T-helper 1 cell treated with Interleukin-12 subunit alpha and Interleukin-12 subunit beta and Interleukin-4 antibody, amounts not matched to agents 30 μg/mL and 1 μg/mL, for 36 hours (primary cell): Measurements from ENCODE around the gene MT1B.

Experiments used
- H3K27ac Mint-ChIP-seq: one replicate; pipeline ENCODE4 v1.8.0; 2021; ENCODE audit warnings: mild to moderate bottlenecking, mixed read lengths
- H3K27me3 Mint-ChIP-seq: one replicate; pipeline ENCODE4 v1.8.0; 2021; ENCODE audit warnings: low read depth, mixed read lengths
- H3K36me3 Mint-ChIP-seq: one replicate; pipeline ENCODE4 v1.8.0; 2021; ENCODE audit warnings: low read depth, mixed read lengths
- H3K4me1 Mint-ChIP-seq: one replicate; pipeline ENCODE4 v1.8.0; 2021; ENCODE audit warnings: low read depth, mixed read lengths
- H3K4me3 Mint-ChIP-seq: one replicate; pipeline ENCODE4 v1.8.0; 2021; ENCODE audit warnings: mild to moderate bottlenecking, moderate library complexity, mixed read lengths
- H3K9me3 Mint-ChIP-seq: one replicate; pipeline ENCODE4 v1.8.0; 2021; ENCODE audit warnings: mixed read lengths

The MT1B gene

DNA sequence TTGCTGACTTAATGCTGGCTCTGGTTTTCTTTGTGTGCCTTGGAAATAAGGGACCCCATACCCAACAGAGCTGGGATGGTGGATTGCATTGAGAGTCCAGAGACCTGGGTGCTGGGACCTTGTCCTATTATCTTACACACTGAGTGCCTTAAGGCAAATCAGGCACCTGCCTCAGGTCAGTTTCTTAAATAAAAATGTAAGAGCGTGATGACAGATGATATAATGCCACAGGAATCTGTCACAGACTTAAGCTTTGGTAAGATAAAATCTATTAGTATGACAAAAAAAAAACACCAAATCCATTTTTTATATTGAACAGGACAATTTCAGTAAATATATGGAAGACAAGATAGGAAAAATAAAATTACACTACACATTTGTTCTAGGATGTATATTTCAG, 11.6 kb upstream of the MT1B start:
- peaks cover 81% of the 10 kb centered on the region for H3K27me3 Mint-ChIP-seq
- H3K9me3 Mint-ChIP-seq: no peaks in the 10 kb centered on the region
- H3K4me1 Mint-ChIP-seq: peaks cover 29% of the 10 kb centered on the region
- no peak overlapping the region for H3K27ac Mint-ChIP-seq
- H3K36me3 Mint-ChIP-seq: no peaks in the 10 kb centered on the region
- no peak overlapping the region for H3K4me3 Mint-ChIP-seq

DNA sequence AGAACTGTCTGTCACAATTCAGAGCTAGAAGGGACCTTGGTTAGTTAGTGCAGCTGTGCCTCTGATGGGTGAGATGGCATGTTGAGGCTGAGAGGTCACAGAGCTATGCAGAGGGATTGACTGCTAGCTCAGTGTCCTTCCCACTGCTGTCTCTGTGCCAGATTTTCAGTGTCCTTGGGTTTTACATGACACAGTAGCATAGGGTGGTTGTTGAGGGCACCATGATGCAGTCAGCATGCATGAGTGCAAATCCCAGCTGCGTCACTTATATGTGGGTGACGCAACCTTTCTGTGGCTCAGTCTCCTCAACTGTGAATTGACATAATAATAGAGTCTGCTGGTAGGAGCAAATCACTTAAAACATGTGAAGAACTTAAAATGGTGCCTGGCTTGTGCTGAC, 10.5 kb upstream of the MT1B start:
- Mint-ChIP-seq H3K9me3 (no peaks in the 10 kb centered on the region), H3K4me1 (peaks cover 26% of the 10 kb centered on the region), H3K4me3 (no peak overlapping the region), H3K36me3 (no peaks in the 10 kb centered on the region), H3K27me3 (peaks cover 78% of the 10 kb centered on the region), H3K27ac (no peak overlapping the region)

GRCh38 chr16:56643080-56643778, 8.5 kb upstream of the MT1B start:
- H3K27ac Mint-ChIP-seq: no peak overlapping the region

GRCh38 chr16:56643833-56644232, 7.9 kb upstream of the MT1B start:
- H3K27me3 Mint-ChIP-seq: peaks cover 75% of the 10 kb centered on the region
- H3K4me3 Mint-ChIP-seq: peak overlapping the region; percentile 71
- H3K4me1 Mint-ChIP-seq: peaks cover 19% of the 10 kb centered on the region
- H3K9me3 Mint-ChIP-seq: no peaks in the 10 kb centered on the region
- no peaks in the 10 kb centered on the region for H3K36me3 Mint-ChIP-seq
- H3K27ac Mint-ChIP-seq: no peak overlapping the region

More at GRCh38 chr16:56643080-56643778, 8.5 kb upstream of the MT1B start:
- Mint-ChIP-seq H3K4me1 (peaks cover 19% of the 10 kb centered on the region), H3K36me3 (no peaks in the 10 kb centered on the region), H3K27me3 (peaks cover 73% of the 10 kb centered on the region), H3K9me3 (no peaks in the 10 kb centered on the region), H3K4me3 (peak overlapping the region; percentile 71)

GRCh38 chr16:56645311-56645710, 6.4 kb upstream of the MT1B start:
- no peak overlapping the region for H3K27ac Mint-ChIP-seq
- no peaks in the 10 kb centered on the region for H3K36me3 Mint-ChIP-seq
- H3K4me3 Mint-ChIP-seq: no peak overlapping the region
- H3K27me3 Mint-ChIP-seq: peaks cover 67% of the 10 kb centered on the region
- peaks cover 19% of the 10 kb centered on the region for H3K4me1 Mint-ChIP-seq
- no peaks in the 10 kb centered on the region for H3K9me3 Mint-ChIP-seq

DNA sequence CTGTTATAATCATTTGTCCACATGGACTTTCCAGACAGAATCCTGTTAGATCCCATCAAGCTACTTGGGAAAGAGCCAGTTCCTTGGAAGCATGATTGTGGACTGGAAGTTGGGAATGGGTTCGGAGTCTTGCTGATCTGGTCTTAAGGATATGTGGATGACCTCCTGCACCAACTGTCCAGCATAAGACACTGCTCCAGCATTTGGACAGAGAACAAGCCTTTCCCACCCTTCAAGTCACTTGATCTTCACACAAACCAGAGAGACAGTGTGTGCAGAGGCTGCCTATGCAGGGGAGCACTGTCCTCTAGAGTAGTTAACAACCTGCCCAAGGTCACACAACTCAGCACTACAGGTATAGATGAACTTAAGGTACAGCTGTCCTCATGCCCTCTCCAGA, 5.8 kb upstream of the MT1B start:
- Mint-ChIP-seq H3K27ac (no peak overlapping the region), H3K4me1 (peaks cover 19% of the 10 kb centered on the region), H3K4me3 (no peak overlapping the region), H3K9me3 (no peaks in the 10 kb centered on the region), H3K27me3 (peaks cover 62% of the 10 kb centered on the region), H3K36me3 (no peaks in the 10 kb centered on the region)

GRCh38 chr16:56647641-56648431, 3.9 kb upstream of the MT1B start:
- Mint-ChIP-seq H3K36me3 (no peaks in the 10 kb centered on the region), H3K4me1 (peaks cover 12% of the 10 kb centered on the region), H3K27ac (no peak overlapping the region), H3K4me3 (no peak overlapping the region), H3K9me3 (no peaks in the 10 kb centered on the region), H3K27me3 (peaks cover 65% of the 10 kb centered on the region)

GRCh38 chr16:56649271-56649670, 2.4 kb upstream of the MT1B start:
- Mint-ChIP-seq H3K27me3 (peaks cover 63% of the 10 kb centered on the region), H3K9me3 (no peaks in the 10 kb centered on the region), H3K27ac (no peak overlapping the region), H3K4me3 (no peak overlapping the region), H3K4me1 (peaks cover under 1% of the 10 kb centered on the region), H3K36me3 (no peaks in the 10 kb centered on the region)

- peaks cover 59% of the 10 kb centered on the region for H3K27me3 Mint-ChIP-seq
- H3K4me3 Mint-ChIP-seq: no peak overlapping the region
- no peaks in the 10 kb centered on the region for H3K9me3 Mint-ChIP-seq
- no peaks in the 10 kb centered on the region for H3K36me3 Mint-ChIP-seq
- no peak overlapping the region for H3K27ac Mint-ChIP-seq
- H3K4me1 Mint-ChIP-seq: no peaks in the 10 kb centered on the region
Observed at GRCh38 chr16:56649820-56650219, 1.9 kb upstream of the MT1B start.

- Mint-ChIP-seq H3K27ac (no peak overlapping the region), H3K4me1 (peaks cover 4% of the 10 kb centered on the region), H3K27me3 (peaks cover 38% of the 10 kb centered on the region), H3K36me3 (peaks cover 1% of the 10 kb centered on the region), H3K9me3 (no peaks in the 10 kb centered on the region), H3K4me3 (no peak overlapping the region)
Observed at GRCh38 chr16:56652600-56652999, 914 bp downstream of the MT1B start.

DNA sequence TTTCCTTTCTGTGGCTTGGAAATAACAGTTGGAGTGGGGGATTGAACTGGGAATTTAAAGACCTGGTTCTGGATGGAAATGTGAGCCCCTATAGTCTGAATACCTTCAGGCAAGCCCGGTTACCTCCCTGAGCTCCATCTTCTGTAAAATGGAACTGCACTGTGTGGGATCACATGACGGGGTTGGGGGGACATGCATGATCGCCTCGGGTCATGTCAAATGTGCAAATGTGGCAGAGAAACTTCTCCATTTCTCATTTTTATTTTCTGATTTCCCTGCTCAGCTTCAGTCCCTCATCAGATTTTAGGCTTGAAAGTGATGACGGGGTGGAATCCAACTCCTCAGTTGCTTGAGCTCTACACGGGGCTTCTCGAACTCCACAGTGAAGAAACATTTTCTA, 1.5 kb downstream of the MT1B start:
- Mint-ChIP-seq H3K27me3 (peaks cover 34% of the 10 kb centered on the region), H3K36me3 (peaks cover 1% of the 10 kb centered on the region), H3K9me3 (no peaks in the 10 kb centered on the region), H3K4me1 (peaks cover 8% of the 10 kb centered on the region), H3K4me3 (no peak overlapping the region), H3K27ac (no peak overlapping the region)

DNA sequence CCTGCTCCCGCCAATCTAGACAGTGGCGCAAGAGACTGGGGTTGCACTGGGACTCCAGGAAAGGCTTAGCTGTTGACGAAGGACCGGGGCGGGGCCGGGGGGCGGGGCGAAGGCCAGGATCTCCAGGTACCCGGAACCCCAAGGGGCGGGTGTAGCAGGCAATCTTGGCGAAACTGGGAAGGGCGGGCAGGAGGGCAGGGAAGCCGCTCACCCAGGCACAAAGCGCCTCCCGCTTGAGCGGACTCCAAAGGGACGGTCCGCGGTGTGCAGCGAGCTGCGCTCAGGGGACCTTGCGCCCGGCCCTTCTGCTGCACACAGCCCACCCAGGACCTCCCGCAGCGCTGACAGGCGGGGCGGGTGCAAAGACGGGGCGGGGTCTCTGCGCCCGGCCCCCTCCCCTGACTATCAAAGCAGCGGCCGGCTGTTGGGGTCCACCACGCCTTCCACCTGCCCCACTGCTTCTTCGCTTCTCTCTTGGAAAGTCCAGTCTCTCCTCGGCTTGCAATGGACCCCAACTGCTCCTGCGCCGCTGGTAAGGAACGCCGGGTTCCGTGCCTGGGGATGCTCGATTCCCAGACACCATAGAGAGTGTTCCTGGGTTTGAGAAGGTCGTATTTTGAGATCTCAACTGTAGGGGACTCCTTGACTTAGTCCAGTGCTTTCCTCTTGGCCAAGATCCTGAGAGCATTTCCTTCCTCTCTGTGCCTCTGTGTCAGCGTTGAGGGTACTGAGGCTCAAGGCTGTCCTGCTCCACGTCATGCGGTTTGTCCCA, 6.1 kb downstream of the MT1B start, which contains the start of gene MT1F:
Gene MT1F, plus strand, starts transcription at position 405 of the 772 bp plus-strand sequence. Its CDS starts 100 bp downstream, at position 505.
- Mint-ChIP-seq H3K27ac (peak within 1 kb of the TSS; percentile 88), H3K9me3 (no peaks in the 10 kb centered on the region), H3K4me3 (peak within 1 kb of the TSS; percentile 95), H3K27me3 (peaks cover 28% of the 10 kb centered on the region), H3K4me1 (peaks cover 18% of the 10 kb centered on the region), H3K36me3 (peaks cover 6% of the 10 kb centered on the region)

DNA sequence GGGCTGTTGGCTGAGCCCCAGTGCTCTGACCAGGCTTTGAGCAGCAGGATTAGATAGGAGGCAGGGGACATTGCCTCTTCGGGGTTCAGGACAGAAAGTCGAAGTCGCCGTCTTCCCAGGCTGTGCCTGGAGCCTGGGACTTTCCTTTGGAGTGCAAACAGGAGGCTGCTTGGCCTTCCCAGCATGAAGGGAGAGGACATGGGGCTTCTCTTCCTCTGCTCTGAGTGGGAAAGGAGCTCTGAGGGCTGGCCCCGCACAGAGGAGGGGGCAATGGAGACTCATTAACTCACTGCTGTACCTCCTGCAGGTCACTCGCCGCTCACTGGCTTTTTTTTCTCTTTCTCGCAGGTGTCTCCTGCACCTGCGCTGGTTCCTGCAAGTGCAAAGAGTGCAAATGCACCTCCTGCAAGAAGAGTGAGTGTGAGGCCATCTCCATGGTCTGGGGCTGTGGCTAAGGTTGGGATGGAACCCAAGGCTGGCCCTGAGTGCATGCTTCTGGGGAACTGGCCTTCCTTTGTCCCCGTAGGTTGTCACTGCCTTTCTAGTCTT, 6.7 kb downstream of the MT1B start:
- peak overlapping the region; percentile 95 for H3K4me3 Mint-ChIP-seq
- peak overlapping the region; percentile 88 for H3K27ac Mint-ChIP-seq
- H3K27me3 Mint-ChIP-seq: peaks cover 26% of the 10 kb centered on the region
- no peaks in the 10 kb centered on the region for H3K9me3 Mint-ChIP-seq
- peaks cover 22% of the 10 kb centered on the region for H3K4me1 Mint-ChIP-seq
- peaks cover 7% of the 10 kb centered on the region for H3K36me3 Mint-ChIP-seq
